GM23248 (cell line): ENCODE measurements around the gene HSD3B2. TPM values are rescaled to one million over a fixed set of nuclear protein-coding genes. Genes with fewer than 3 reads are reported as not detected.

Experiments
- DNase-seq: peaks from one replicate; pipeline ENCODE4 v3.0.0-alpha.2; 2015
- H2AFZ ChIP-seq: fragments of 200-600 bp; sonication (generic); 2 replicates; pipeline ENCODE4 v1.6.1; 2016; ENCODE audit warnings: antibody characterized with exemption
- H3F3A ChIP-seq: fragments of 200-600 bp; sonication (generic); 2 replicates; pipeline ENCODE4 v1.6.1; 2016; ENCODE audit warnings: mild to moderate bottlenecking, antibody characterized with exemption, mixed run types; ENCODE audit not compliant: insufficient read depth
- H3K27ac ChIP-seq: fragments of 200-600 bp; sonication (generic); 2 replicates; pipeline ENCODE4 v1.5.1; 2016; ENCODE audit warnings: mild to moderate bottlenecking
- H3K27me3 ChIP-seq: fragments of 200-600 bp; sonication (generic); replicated peaks from 2 replicates; pipeline ENCODE4 v1.6.1; 2016; ENCODE audit warnings: mild to moderate bottlenecking; ENCODE audit not compliant: insufficient read depth
- H3K36me3 ChIP-seq: fragments of 200-600 bp; sonication (generic); 2 replicates; pipeline ENCODE4 v1.6.1; 2016; ENCODE audit warnings: low read depth, mild to moderate bottlenecking
- H3K4me1 ChIP-seq: fragments of 200-600 bp; sonication (generic); 2 replicates; pipeline ENCODE4 v1.6.1; 2016; ENCODE audit warnings: mild to moderate bottlenecking; ENCODE audit not compliant: insufficient read depth
- H3K4me2 ChIP-seq: fragments of 200-600 bp; sonication (generic); one replicate; pipeline ENCODE4 v1.6.1; 2016; ENCODE audit warnings: mild to moderate bottlenecking; ENCODE audit not compliant: unreplicated experiment
- H3K4me3 ChIP-seq: fragments of 200-600 bp; sonication (generic); 2 replicates; pipeline ENCODE4 v1.5.1; 2016; ENCODE audit warnings: mild to moderate bottlenecking
- H3K79me2 ChIP-seq: fragments of 200-600 bp; sonication (generic); 2 replicates; pipeline ENCODE4 v1.6.1; 2016; ENCODE audit warnings: mild to moderate bottlenecking; ENCODE audit not compliant: insufficient read depth
- H3K9ac ChIP-seq: fragments of 200-600 bp; sonication (generic); 2 replicates; pipeline ENCODE4 v1.6.1; 2016; ENCODE audit warnings: mild to moderate bottlenecking
- H3K9me2 ChIP-seq: fragments of 200-600 bp; sonication (generic); 2 replicates; pipeline ENCODE4 v1.6.1; 2016; ENCODE audit warnings: mixed run types, mild to moderate bottlenecking, moderate library complexity; ENCODE audit not compliant: insufficient read depth
- H3K9me3 ChIP-seq: fragments of 200-600 bp; sonication (generic); one replicate; pipeline ENCODE4 v1.6.1; 2017; ENCODE audit warnings: low read depth
- H4K20me1 ChIP-seq: fragments of 200-600 bp; sonication (generic); 2 replicates; pipeline ENCODE4 v1.6.0; 2016; ENCODE audit not compliant: insufficient read depth
- EZH2 ChIP-seq: fragments of 200-600 bp; sonication (generic); IDR thresholded peaks from 2 replicates; pipeline ENCODE4 v1.6.1; 2018; ENCODE audit warnings: antibody characterized with exemption, mild to moderate bottlenecking; ENCODE audit not compliant: insufficient read depth, poor library complexity, severe bottlenecking
- EZH2phosphoT487 ChIP-seq: fragments of 200-600 bp; sonication (generic); IDR thresholded peaks from 2 replicates; pipeline ENCODE4 v1.6.1; 2018; ENCODE audit warnings: antibody characterized with exemption, moderate library complexity, mild to moderate bottlenecking, low read depth; ENCODE audit not compliant: insufficient read depth
- WGBS, 2 experiments: methylation state at CpG; one replicate each; pipeline ENCODE4 v1.1.6; 2015 to 2017; ENCODE audit warnings: low lambda C conversion rate in 2 of 2, low coverage in 1 of 2; ENCODE audit errors: missing lambda C conversion rate in 2 of 2; 5-methylcytosine and 5-hydroxymethylcytosine counted together
- in situ Hi-C: fragments of 300-500 bp; cut with MboI; formaldehyde crosslinking; loops from 2 replicates; pipeline ENCODE4 v1.15.0; 2020
- polyA plus RNA-seq: library from polyadenylated mRNA; unstranded; fragments of >200 nt; fragmentation: Nextera tagmentation; extraction: Ambion mirVana; gene quantifications from 2 replicates; pipeline ENCODE4 v1.2.1, GENCODE V29; 2016
- total RNA-seq: library from RNA; depleted of rRNA; stranded (reverse); fragments of >200 nt; shearing (Covaris generic); gene quantifications from 2 replicates; pipeline ENCODE4 v1.2.3, GENCODE V29; 2014

HSD3B2 gene
- total and polyA plus RNA-seq, 2 experiments from 2014 or later = not detected

DNA sequence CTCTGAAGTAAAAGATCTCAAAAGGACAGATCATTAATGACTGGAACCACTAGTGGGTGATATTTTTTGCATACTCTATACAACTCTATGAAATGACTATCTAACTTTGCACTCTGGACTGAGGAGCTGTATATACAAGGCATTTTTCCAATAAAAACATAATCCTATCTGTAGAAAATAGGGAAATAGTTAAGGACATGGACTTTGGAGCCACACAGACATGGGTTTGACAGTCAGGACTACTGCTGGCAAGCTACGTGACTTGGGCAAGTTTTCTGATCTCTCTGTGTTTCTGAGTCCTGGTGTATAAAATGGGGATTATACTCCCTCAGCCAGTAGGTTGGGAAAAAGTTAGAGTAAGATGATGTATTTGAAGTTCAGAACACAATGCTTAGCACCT, 20.9 kb upstream of the HSD3B2 start:
- Histone ChIP-seq H3K9me3 (no peaks in the 10 kb centered on the region), H3F3A (no peaks in the 10 kb centered on the region), H3K27me3 (peaks cover 11% of the 10 kb centered on the region; the same call in 1 of the 2 replicates), H3K4me1 (no peaks in the 10 kb centered on the region), H3K9me2 (no peaks in the 10 kb centered on the region), H3K79me2 (no peaks in the 10 kb centered on the region), H3K4me2 (no peak overlapping the region), H3K27ac (no peak overlapping the region), H3K9ac (no peak overlapping the region), H3K36me3 (no peaks in the 10 kb centered on the region), H4K20me1 (no peaks in the 10 kb centered on the region), H2AFZ (no peak overlapping the region), H3K4me3 (no peak overlapping the region)
- WGBS, 2 experiments = 54 to 61% methylated on average over 1 of the region's 1 CpG
- in situ Hi-C loops = no loop called here
- TF ChIP-seq EZH2phosphoT487 = no peak
- no peak for TF ChIP-seq EZH2
- no peak for DNase-seq

GRCh38 chr1:119396982-119397381, 18.0 kb upstream of the HSD3B2 start:
- no peak for TF ChIP-seq EZH2
- no peak for TF ChIP-seq EZH2phosphoT487
- H3K4me2 ChIP-seq = no peak overlapping the region
- H2AFZ ChIP-seq = no peak overlapping the region
- no peaks in the 10 kb centered on the region for H3K36me3 ChIP-seq
- no peaks in the 10 kb centered on the region for H3K9me2 ChIP-seq
- in situ Hi-C loops = no loop called here
- H3K27me3 ChIP-seq = peaks cover 11% of the 10 kb centered on the region; the same call in 1 of the 2 replicates
- no peak overlapping the region for H3K27ac ChIP-seq
- H3K79me2 ChIP-seq = no peaks in the 10 kb centered on the region
- no peaks in the 10 kb centered on the region for H4K20me1 ChIP-seq
- H3K9ac ChIP-seq = no peak overlapping the region
- H3F3A ChIP-seq = no peaks in the 10 kb centered on the region
- H3K4me3 ChIP-seq = no peak overlapping the region
- DNase-seq = no peak
- H3K9me3 ChIP-seq = no peaks in the 10 kb centered on the region
- H3K4me1 ChIP-seq = no peaks in the 10 kb centered on the region

DNA sequence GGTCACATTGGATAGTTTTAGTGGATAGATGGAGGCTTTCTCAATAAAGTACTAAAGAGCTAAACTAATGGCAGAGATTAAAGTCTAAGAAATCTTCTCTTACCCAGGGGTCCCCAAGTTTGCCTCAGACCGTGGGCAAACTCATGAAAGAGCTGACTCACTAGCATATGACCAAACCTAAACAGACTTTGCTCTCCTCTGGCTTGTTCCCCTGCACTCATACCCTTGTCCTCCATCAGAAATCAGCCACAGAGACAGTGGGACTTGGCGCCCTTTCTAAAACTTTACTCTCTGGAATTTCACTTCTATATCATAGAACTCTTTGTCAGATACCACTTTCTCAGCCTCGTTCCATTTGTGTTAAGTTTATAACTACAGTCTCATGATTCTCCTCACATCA, 17.0 kb upstream of the HSD3B2 start:
- no peak overlapping the region for H3K9ac ChIP-seq
- TF ChIP-seq EZH2 (no peak), EZH2phosphoT487 (no peak)
- 32 to 37% methylated on average over 3 of the region's 3 CpGs for WGBS, 2 experiments
- in situ Hi-C loops = no loop called here
- no peak for DNase-seq
- no peaks in the 10 kb centered on the region for H3F3A ChIP-seq
- H3K9me3 ChIP-seq = no peaks in the 10 kb centered on the region
- no peaks in the 10 kb centered on the region for H3K79me2 ChIP-seq
- no peaks in the 10 kb centered on the region for H3K4me1 ChIP-seq
- H3K4me3 ChIP-seq = no peak overlapping the region
- H3K36me3 ChIP-seq = no peaks in the 10 kb centered on the region
- no peak overlapping the region for H2AFZ ChIP-seq
- no peaks in the 10 kb centered on the region for H4K20me1 ChIP-seq
- no peak overlapping the region for H3K27ac ChIP-seq
- 0 out of 2 replicates have a peak, but pooled peaks cover 5% of the 10 kb centered on the region for H3K27me3 ChIP-seq
- H3K4me2 ChIP-seq = no peak overlapping the region
- H3K9me2 ChIP-seq = no peaks in the 10 kb centered on the region

- in situ Hi-C loops = no loop called here
- H3K4me2 ChIP-seq = no peak overlapping the region
- peaks cover 4% of the 10 kb centered on the region for H3K27me3 ChIP-seq
- no peaks in the 10 kb centered on the region for H3K9me2 ChIP-seq
- no peak for TF ChIP-seq EZH2phosphoT487
- no peak for TF ChIP-seq EZH2
- no peak for DNase-seq
- H2AFZ ChIP-seq = no peak overlapping the region
- no peaks in the 10 kb centered on the region for H3K79me2 ChIP-seq
- no peaks in the 10 kb centered on the region for H3K4me1 ChIP-seq
- no peaks in the 10 kb centered on the region for H4K20me1 ChIP-seq
- no peak overlapping the region for H3K4me3 ChIP-seq
- WGBS, 2 experiments = 19 to 20% methylated on average over 2 of the region's 2 CpGs
- no peak overlapping the region for H3K27ac ChIP-seq
- no peaks in the 10 kb centered on the region for H3F3A ChIP-seq
- H3K9me3 ChIP-seq = no peaks in the 10 kb centered on the region
- no peak overlapping the region for H3K9ac ChIP-seq
- no peaks in the 10 kb centered on the region for H3K36me3 ChIP-seq
These were observed 10.2 kb upstream of the HSD3B2 start for GRCh38 chr1:119404736-119405135.

GRCh38 chr1:119409731-119410130, 5.2 kb upstream of the HSD3B2 start:
- no peak overlapping the region for H3K4me3 ChIP-seq

More at GRCh38 chr1:119409731-119410130, 5.2 kb upstream of the HSD3B2 start:
- DNase-seq = peak; percentile 60
- Histone ChIP-seq H3K79me2 (no peaks in the 10 kb centered on the region), H2AFZ (no peak overlapping the region), H3K9me3 (no peaks in the 10 kb centered on the region), H3K36me3 (no peaks in the 10 kb centered on the region), H3F3A (no peaks in the 10 kb centered on the region), H3K9me2 (no peaks in the 10 kb centered on the region), H3K4me2 (no peak overlapping the region), H3K4me1 (no peaks in the 10 kb centered on the region), H3K27me3 (peaks cover 12% of the 10 kb centered on the region), H3K27ac (no peak overlapping the region), H3K9ac (no peak overlapping the region), H4K20me1 (no peaks in the 10 kb centered on the region)
- TF ChIP-seq EZH2 (no peak), EZH2phosphoT487 (no peak)
- in situ Hi-C loops = no loop called here
